ENCODE data around the gene MACROD1. TPM values are rescaled to one million over a fixed set of nuclear protein-coding genes. Genes with fewer than 3 reads are reported as not detected.

Gene MACROD1
- total RNA-seq, 2 experiments from 2014 or later, result 24.5 to 31.0 TPM

DNA sequence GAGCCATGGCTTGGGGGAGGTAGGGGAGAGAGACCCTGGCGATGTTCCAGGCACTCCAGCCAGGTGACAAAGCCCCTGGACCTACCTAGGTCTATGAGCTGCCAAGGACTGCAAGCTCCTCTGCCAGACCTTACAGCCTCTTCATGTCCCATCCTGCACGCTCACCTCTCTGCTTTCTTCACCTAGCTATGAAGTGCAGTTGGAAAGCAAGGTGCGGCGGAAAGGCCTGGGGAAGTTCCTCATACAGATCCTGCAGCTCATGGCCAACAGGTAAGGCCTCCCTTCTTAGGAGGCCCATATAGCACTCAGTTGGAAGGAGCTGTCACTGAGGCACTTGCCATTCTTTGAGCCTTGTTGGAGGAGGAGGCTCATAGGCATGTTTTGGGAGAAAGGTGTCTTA lies 213.3 kb downstream of the MACROD1 start:
- Mint-ChIP-seq H3K36me3 (peaks cover 30% of the 10 kb centered on the region), H3K27ac (peak overlapping the region; percentile 73), H3K4me3 (no peak overlapping the region), H3K9me3 (no peaks in the 10 kb centered on the region), H3K4me1 (ENCODE audit: low read depth) (peaks cover 19% of the 10 kb centered on the region), H3K27me3 (no peaks in the 10 kb centered on the region)
- intact Hi-C loops (cut with micrococcal nuclease), result no loop called here
- no peak for DNase-seq
- ChIA-PET CTCF (interaction anchor here (1.0 to 10.8 kb wide), 2 partner anchors 47 to 115 kb away, joined by 3 to 197 read pairs; partner anchors contain the start of gene MARK2), POLR2A (interaction anchor here (0.6 kb wide), 1 partner anchor 56 kb away, joined by 3 read pairs; no protein-coding TSS in a partner anchor)

DNA sequence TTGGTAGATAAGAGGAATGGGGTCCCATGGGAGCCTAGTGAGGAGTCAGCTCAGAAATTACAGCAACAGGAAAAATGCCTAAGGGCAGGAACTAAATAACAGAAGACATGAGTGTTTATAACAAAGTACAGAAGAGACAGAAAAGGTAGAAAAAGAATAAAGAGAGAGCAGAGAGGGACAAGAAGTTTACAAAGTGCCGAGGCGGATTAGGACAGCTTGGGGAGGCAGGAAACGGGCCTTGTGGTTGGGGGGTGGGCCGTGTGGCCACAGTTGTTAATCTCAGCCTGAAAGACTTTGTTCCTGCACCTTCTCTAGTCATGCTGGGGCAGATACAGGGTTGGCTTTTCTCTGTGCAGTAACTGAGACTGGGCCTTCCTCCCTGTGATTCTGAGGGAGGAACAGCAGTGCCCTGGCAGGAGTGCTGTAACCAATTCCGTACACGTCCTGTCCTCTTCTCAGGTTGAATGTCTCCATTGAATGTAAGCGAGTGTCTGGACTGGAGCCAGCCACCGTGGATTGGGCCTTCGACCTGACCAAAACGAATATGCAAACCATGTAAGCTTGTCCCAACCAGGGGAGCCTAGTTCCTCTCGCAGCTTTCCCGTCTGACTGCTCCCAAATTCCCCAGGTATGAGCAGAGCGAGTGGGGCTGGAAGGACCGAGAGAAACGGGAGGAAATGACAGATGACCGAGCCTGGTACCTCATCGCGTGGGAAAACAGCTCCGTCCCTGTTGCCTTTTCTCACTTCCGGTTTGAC lies 214.0 kb downstream of the MACROD1 start:
- no peaks in the 10 kb centered on the region for H3K9me3 Mint-ChIP-seq
- peak overlapping the region; percentile 73 for H3K27ac Mint-ChIP-seq
- POLR2A ChIA-PET, result interaction anchor here (0.6 kb wide), 1 partner anchor 55 kb away, joined by 3 read pairs; no protein-coding TSS in a partner anchor
- H3K36me3 Mint-ChIP-seq, result peaks cover 30% of the 10 kb centered on the region
- H3K4me3 Mint-ChIP-seq, result no peak overlapping the region
- no peaks in the 10 kb centered on the region for H3K27me3 Mint-ChIP-seq
- H3K4me1 Mint-ChIP-seq (ENCODE audit: low read depth), result peaks cover 19% of the 10 kb centered on the region
- peak; percentile 69 for DNase-seq
- CTCF ChIA-PET, result interaction anchor here (0.6 to 10.8 kb wide), 5 partner anchors 9 to 114 kb away, joined by 3 to 197 read pairs (median 3); partner anchors contain the start of gene MARK2
- intact Hi-C loops (cut with micrococcal nuclease), result no loop called here

Other genes with a start within 250 kb of the MACROD1 start
- gene RCOR2, start 248.9 kb downstream of the MACROD1 start, total RNA-seq, result under 1 TPM; 0.21 to 0.27 TPM
- gene NAA40, start 227.1 kb downstream of the MACROD1 start, total RNA-seq, result 10 to 100 TPM; 15.4 to 17.3 TPM
- gene COX8A, start 191.5 kb downstream of the MACROD1 start, total RNA-seq, result 100 to 1,000 TPM; 559 to 581 TPM
- gene OTUB1, start 179.7 kb downstream of the MACROD1 start, total RNA-seq, result 10 to 100 TPM; 69.5 to 72.2 TPM
- under 1 TPM; 0.36 to 0.50 TPM for gene FLRT1, start 130.2 kb downstream of the MACROD1 start, total RNA-seq
- gene STIP1, start 20.1 kb upstream of the MACROD1 start, total RNA-seq, result 100 to 1,000 TPM; 402 to 413 TPM
- gene FERMT3, start 40.6 kb upstream of the MACROD1 start, total RNA-seq, result 100 to 1,000 TPM; 195 to 203 TPM
- 10 to 100 TPM; 30.4 to 35.6 TPM for gene TRPT1, start 60.1 kb upstream of the MACROD1 start, total RNA-seq
- gene NUDT22, start 60.2 kb upstream of the MACROD1 start, total RNA-seq, result 10 to 100 TPM; 69.8 to 79.8 TPM
- gene DNAJC4, start 64.4 kb upstream of the MACROD1 start, total RNA-seq, result 10 to 100 TPM; 22.5 to 26.2 TPM
- 10 to 100 TPM; 78.9 to 82.1 TPM for gene VEGFB, start 68.5 kb upstream of the MACROD1 start, total RNA-seq
- 10 to 100 TPM; 28.7 to 34.9 TPM for gene FKBP2, start 75.0 kb upstream of the MACROD1 start, total RNA-seq
- 100 to 1,000 TPM; 238 to 242 TPM for gene PPP1R14B, start 80.8 kb upstream of the MACROD1 start, total RNA-seq
- gene PLCB3, start 85.4 kb upstream of the MACROD1 start, total RNA-seq, result 10 to 100 TPM; 10.4 to 12.3 TPM
- 10 to 100 TPM; 23.7 to 24.2 TPM for gene BAD, start 118.6 kb upstream of the MACROD1 start, total RNA-seq
- 10 to 100 TPM; 28.7 to 31.6 TPM for gene GPR137, start 119.7 kb upstream of the MACROD1 start, total RNA-seq
- under 1 TPM in 1 of 2 experiments, not detected in 1; 0.34 TPM for gene KCNK4, start 125.2 kb upstream of the MACROD1 start, total RNA-seq
- not detected for gene CATSPERZ, start 134.2 kb upstream of the MACROD1 start, total RNA-seq
- 10 to 100 TPM; 32.8 to 35.6 TPM for gene ESRRA, start 139.4 kb upstream of the MACROD1 start, total RNA-seq
- 100 to 1,000 TPM; 255 to 258 TPM for gene TRMT112, start 151.4 kb upstream of the MACROD1 start, total RNA-seq
- gene PRDX5, start 152.0 kb upstream of the MACROD1 start, total RNA-seq, result 100 to 1,000 TPM; 156 to 164 TPM
- 10 to 100 TPM; 69.5 to 74.5 TPM for gene CCDC88B, start 174.1 kb upstream of the MACROD1 start, total RNA-seq
- 10 to 100 TPM; 31.4 to 34.3 TPM for gene RPS6KA4, start 193.0 kb upstream of the MACROD1 start, total RNA-seq